ENCODE data around the gene CCDC88B.
"Not testable (repeated sequence)": the region's sequence is repeated elsewhere in the genome, so short reads cannot be mapped to it uniquely, and the experiment has no call there.

The CCDC88B gene

GRCh38 chr11:64323984-64324383, 16.0 kb upstream of the CCDC88B start:
- not testable (repeated sequence) for DNase-seq

GRCh38 chr11:64324692-64325469, 15.1 kb upstream of the CCDC88B start:
- DNase-seq: no peak

- no peak for DNase-seq
These were observed 12.6 kb upstream of the CCDC88B start for GRCh38 chr11:64327375-64327774.

- DNase-seq: no peak
These were observed 12.0 kb upstream of the CCDC88B start for GRCh38 chr11:64327993-64328392.

GRCh38 chr11:64330888-64331287, 9.1 kb upstream of the CCDC88B start:
- DNase-seq: no peak

GRCh38 chr11:64331569-64332371, 8.2 kb upstream of the CCDC88B start:
- peak; percentile 81 for DNase-seq

- no peak for DNase-seq
These were observed 6.4 kb upstream of the CCDC88B start for GRCh38 chr11:64333556-64333955.

GRCh38 chr11:64334764-64335735, 5.0 kb upstream of the CCDC88B start:
- peak; percentile 81 for DNase-seq

GRCh38 chr11:64337538-64338249, 2.3 kb upstream of the CCDC88B start:
- DNase-seq: no peak

- no peak for DNase-seq
These were observed 1.3 kb upstream of the CCDC88B start for GRCh38 chr11:64338716-64339115.

- DNase-seq: no peak
These were observed 718 bp upstream of the CCDC88B start for GRCh38 chr11:64339286-64339685.

GRCh38 chr11:64340671-64341335, 799 bp downstream of the CCDC88B start:
- DNase-seq: no peak

GRCh38 chr11:64341429-64341828, 1.4 kb downstream of the CCDC88B start:
- DNase-seq: no peak

GRCh38 chr11:64341851-64342791, 2.1 kb downstream of the CCDC88B start:
- DNase-seq: peak; percentile 66

- no peak for DNase-seq
These were observed 3.1 kb downstream of the CCDC88B start for GRCh38 chr11:64342869-64343745.

GRCh38 chr11:64343767-64344559, 4.0 kb downstream of the CCDC88B start:
- no peak for DNase-seq

- DNase-seq: no peak
These were observed 4.8 kb downstream of the CCDC88B start for GRCh38 chr11:64344787-64345186.

- no peak for DNase-seq
These were observed 7.3 kb downstream of the CCDC88B start for GRCh38 chr11:64347193-64347867.
